Astrocyte (in vitro differentiated cells and primary cell): ENCODE data around the gene NUBPL.

ENCODE experiments used
- CTCF ChIP-seq: IDR thresholded peaks from 2 replicates; pipeline ENCODE4 v1.5.1; 2011; ENCODE audit warnings: low read depth, mild to moderate bottlenecking, inconsistent platforms, low read length, moderate library complexity; ENCODE audit not compliant: insufficient read depth
- EZH2 ChIP-seq: IDR thresholded peaks from 2 replicates; pipeline ENCODE4 v1.6.1; 2012; ENCODE audit warnings: mild to moderate bottlenecking, low read length, inconsistent platforms; ENCODE audit not compliant: insufficient read depth

GRCh38 chr14:31536201-31536960 lies 24.8 kb upstream of the NUBPL start:
- TF ChIP-seq CTCF (no peak), EZH2 (no peak)
